ENCODE results near the gene C3orf70.

C3orf70 gene

DNA sequence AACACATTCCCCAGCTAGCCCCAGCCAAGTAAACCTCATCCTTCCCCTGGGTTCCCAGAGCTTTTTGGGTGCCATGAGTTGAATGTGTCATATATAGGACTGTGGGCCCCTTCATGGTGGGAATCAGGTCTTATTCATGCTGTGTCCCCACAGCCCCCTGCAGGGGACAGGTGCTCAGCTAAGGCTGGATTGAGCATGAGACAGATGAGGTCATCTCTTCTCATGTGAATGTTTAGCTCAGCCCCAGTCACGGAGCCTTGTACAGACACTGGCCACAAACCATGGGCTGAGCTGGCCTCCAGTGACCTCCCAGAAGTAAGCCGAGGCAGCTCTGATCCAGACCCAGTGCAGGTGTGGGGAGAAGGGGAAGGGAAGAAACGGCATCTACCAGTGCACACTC, 70.7 kb downstream of the C3orf70 start:
- DNase-seq: no peak

DNA sequence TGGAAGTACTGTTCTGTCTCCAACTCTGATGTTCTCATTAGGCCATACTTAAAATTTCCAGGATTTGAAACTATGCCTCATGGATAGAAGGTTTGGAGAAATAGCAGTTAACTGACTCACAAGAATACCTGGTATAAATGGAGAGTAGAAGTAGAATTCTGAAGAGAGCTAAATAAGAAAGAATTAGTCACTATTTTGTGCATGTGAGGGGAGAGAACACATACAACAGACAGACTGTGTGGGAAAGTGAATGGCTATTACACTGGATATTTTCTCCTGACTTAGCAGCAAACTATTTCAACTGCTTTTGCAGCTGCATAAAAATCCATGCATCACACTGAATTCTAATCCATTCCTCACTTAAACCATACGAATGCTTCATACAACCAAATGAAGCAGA, 71.3 kb downstream of the C3orf70 start:
- no peak for DNase-seq

DNA sequence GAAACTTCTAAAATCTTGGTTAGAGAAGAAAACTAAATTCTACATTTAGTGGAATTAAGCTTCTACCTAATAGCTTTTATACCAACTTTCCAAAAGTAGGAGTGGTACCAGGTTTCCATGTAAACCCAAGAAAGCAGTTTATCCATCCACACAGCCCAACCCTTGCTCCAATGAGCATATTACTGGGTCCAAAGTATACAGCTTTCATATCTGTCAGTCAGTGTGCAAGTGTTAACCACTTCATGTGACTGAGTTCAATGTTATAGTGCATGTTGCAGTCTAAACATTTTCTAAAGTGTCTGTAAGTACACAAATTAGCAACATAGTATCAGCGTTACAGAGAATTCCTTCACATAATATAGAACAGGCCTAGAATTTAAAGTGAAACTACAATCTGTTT, 73.2 kb downstream of the C3orf70 start:
- DNase-seq: no peak

DNA sequence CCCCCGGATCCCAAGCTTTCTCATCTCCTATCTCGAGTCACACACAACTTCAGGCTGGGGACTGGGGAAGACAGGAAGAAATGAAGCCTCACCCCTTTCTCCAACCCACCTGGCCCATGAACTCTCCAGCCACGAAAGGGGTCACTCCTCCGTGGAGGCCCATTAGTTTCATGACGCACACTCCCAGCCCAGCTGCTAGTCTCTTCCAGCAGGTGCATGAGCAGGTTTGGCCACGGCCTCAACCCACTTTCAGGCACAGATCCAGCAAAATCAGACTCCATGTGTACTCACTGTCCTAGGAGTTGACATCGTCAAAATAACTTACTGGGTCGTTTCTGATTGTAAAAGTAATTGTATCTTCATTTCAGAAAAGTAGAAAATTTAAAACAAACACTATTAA, 76.6 kb downstream of the C3orf70 start:
- no peak for DNase-seq

DNA sequence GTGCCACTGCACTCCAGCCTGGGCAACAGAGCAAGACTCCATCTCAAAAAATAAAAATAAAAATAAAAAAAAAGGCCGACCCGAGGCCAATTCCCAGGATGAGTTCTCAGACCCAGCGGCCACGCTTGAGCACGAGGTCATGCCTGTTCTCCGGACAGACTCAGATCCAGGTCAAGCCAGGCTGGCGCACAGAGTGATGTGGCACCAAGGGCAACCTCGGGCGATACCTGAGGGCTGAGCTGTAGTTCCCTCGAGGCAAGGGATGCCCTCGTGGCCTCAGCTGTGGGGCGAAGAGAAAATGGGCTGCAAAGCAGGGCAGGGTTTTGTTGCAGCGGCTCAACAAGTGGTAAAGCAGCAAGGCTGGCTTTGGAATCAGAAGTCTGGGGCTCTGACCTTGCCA, 77.3 kb downstream of the C3orf70 start:
- no peak for DNase-seq

DNA sequence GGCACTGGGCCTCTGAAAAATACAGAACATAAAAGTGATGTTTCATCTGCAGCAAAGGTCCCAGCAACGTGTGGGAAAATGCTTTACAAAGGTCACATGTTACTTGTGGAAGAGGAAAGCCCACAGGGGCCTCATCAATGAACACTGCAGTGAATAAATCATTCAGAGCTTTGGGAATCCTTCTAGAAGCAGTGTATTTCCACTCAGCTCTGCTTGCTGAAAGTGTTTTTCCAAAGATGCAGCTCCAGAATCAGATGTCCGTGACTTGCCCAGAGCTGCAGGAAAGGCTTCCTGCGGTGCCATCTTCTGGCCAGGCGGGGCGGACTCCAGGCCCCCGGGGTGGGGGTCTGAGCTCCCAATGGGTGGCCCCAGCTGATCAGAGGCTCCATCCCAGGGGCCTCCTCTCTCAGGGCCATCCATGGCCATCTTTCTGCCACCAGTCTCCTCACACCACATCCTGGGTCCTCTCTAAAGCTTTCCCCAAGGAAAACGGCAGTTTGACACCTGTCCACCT, 81.5 kb downstream of the C3orf70 start:
- DNase-seq: no peak

DNA sequence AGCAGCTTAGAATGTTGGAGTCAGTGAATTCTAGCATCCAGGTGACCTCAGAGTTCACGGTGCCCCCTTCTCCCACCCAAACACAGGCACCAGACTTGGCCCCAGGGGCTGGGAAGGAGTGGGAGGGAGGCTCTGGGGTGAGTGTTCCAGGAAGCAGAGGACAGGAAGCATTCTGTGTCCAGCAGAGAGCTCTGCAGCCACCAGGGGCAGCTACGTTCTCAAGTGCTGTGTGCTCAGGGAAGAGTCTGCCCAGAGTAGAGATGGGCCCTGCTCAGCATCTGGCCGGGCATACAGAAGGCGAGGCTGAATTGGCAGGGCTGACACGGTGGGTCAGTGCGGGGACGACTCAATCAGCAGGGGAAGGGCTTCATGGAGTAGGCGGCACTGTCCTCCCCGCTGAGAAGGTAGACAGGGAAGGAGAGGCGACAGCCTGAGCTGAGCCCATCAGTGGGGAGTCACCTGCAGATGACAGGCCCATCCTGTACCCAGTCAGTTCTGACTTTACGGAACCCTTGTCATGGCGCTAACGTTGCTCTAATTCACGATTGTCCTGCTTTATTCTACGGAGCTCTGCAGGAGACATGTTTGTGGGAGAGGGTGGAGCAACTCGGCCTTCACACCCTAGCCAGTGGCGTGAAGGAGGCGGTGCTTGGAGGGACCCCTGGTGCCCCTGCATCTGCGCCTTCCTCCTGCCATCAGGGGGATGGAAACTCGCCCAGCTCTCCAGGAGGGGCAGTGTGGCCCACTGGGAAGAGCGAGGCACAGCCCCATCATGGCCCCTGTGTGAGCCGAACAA, 82.2 kb downstream of the C3orf70 start:
- peak; percentile 42 for DNase-seq

DNA sequence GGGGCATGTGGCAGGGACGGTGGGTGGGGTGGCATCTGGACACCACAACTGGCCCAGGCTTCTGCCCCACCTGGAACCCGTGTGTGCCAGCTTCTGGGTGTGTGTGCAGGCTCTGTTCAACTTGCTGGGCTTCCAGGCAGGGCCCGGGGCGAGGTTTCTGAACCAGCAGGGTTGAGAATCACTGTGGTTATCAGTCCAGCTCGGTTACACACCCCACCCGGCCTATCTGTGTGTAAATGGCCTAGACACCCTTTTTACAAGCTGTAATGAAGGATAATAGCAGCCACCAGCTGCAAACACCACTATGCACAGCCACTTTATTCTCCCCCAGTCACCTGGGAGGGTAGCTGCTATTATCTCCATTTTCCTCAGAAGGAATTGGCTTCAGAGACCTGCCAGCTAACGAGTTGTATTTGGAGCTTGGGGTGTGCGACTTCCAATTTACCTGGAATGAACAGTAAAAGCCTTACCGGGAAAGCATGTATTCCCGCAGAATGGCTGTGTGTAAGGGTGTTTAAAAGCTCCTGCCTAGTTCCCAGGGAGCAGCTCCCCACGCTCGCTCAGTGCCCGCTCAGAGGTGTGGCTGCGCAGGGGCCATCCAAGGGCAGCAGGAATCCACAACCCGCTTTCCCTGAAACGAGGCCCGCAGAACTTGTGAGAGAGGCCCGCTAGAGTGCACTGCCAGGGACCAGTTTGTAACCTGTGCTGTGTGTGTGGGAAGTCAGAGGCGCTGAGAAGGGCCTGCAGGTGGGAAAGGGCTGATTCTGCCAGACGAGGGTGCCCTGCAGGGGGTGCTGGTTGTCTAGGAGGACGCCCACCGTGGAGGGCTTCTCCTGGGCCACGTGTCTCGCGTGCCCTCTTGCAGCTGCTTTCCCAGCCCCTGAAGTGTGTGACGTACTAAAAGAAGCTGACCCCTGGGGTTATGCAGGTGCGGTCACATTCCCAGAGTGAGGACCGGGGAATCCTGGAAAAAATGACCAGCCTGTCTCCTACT, 83.5 kb downstream of the C3orf70 start:
- DNase-seq: no peak

DNA sequence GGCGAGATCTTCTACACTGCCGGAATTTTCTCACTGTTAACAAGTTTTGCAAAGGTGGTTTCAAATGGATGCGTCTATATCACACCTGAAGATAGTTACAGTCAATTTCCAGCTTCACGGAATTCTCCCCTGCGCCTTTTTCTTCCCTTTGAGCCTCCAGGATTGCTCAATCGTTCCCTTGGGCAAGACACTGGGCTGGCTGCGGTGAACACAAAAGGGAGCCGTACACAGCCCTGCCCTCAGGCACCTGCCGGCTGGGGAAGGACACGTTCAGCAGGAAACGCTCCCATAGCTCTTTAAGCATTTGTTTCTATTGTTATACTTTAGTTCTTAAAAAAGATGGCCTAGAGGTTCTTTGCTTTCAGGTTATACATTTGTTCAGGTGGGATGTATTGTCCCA, 85.7 kb downstream of the C3orf70 start:
- DNase-seq: no peak

DNA sequence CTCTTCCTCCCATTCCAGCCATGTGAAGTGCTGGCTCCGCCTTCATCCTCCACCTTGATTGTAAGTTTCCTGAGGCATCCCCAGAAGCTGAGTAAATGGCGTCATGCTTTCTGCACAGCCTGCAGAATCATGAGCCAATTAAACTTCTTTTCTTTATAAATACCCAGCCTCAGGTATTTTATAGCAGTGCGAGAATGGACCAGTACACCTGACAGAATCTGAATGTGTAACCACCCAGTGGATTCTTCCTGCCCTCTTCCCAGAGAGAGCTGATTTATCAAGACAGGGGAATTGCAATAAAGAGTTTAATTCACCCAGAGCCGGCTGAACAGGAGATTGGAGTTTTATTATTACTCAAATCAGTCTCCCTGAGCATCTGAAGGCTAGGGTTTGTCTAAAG, 86.6 kb downstream of the C3orf70 start:
- DNase-seq: no peak

DNA sequence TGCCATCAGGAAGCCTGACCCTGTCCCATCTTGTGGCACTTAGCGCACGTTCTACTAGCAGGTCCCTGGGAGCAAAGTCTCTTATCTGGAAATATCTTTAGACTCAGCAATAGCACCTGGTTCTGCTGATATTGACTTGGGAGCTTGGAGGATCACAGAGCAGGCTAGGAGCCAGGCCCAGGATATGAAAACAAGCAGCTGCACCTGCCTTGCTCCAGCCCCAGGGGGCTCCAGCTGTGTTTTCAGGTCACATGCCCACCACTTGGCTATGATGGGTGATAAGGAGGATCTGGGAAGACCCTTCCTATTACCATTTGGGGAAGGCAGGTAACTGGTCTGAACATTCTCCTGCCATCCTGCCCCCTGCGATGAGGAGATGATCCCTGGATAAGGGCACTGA, 87.8 kb downstream of the C3orf70 start:
- DNase-seq: no peak

DNA sequence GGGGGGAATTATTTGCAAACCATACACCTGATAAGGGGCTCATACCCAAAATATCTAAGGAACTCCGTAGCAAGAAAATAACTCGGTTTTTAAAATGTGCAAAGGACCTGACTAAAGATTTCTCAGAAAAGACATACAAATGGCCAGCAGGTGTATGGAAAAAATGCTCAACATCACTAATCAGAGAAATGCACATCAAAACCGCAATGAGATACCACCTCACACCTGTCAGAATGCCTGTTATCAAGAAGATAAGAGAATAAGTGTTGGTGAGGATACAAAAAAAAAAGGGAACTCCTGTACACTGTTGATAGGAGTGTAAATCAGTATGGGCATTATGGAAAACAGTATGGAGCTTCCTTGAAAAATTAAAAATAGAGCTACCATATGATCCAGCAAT, 89.4 kb downstream of the C3orf70 start:
- DNase-seq: no peak

DNA sequence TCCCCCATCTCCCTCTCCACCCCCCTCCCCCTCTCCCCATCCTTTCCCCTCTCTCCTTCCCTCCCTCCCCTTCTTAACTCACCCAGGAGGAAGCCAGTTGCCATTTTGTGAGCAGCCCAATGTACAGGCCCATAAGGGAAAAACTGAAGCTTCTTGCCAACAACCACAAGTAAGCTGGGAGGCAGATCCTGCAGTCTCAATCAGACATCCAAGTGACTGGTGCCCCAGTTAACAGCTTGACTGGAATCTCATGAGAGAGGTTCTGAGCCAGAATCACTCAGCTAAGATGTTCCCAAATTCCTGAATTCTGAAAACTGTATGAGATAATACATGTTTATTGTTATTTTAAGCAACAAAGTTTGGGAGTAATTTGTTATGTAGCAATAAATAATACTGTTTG, 90.7 kb downstream of the C3orf70 start:
- DNase-seq: no peak

DNA sequence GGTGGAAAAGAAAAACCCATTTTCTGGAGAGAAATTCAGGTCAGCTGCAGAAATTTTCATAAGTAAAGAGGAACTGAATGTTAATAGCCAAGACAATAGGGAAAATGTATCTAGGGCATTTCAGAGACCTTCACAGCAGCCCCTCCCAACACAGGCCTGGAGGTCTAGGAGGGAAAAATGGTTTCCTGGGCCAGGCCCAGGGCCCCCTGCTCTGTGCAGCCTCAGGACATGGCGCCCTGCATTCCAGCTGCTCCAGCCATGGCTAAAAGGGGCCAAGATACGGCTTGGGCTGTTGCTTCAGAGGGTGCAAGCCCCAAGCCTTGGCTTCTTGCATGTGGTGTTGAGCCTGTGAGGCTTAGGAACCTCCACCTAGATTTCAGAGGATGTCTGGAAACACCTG, 92.2 kb downstream of the C3orf70 start:
- DNase-seq: no peak

DNA sequence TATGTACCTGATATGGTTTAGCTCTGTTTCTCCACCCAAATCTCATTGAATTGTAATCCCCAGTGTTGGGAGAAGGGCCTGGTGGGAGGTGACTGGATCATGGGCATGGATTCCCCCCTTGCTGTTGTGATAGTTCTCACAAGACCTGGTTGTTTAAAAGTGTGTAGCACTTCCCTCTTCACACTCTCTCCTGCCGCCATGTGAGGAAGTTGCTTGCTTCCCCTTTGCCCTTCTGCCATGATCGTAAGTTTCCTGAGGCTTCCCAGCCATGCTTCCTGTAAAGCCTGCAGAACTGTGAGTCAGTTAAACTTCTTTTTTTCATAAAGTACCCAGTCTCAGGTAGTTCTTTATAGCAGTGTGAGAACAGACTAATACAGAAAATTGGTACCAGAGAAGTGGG, 93.1 kb downstream of the C3orf70 start:
- DNase-seq: no peak

DNA sequence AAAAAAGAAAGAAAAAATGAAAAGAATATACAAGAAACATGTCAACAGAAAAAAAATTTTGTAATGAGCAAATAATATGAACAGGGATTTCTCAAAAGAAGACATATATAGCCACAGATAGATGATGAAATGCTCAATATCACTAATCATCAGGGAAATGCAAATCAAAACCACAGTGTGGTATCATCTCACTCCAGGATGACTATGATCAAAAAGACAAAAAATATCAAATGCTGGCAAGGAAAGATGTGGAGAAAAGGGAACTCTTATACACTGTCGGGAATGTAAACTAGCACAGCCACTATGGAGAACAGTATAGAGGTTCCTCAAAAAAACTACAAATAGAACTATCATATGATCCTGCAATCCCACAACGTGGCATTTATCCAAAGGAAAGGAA, 94.1 kb downstream of the C3orf70 start:
- DNase-seq: no peak

DNA sequence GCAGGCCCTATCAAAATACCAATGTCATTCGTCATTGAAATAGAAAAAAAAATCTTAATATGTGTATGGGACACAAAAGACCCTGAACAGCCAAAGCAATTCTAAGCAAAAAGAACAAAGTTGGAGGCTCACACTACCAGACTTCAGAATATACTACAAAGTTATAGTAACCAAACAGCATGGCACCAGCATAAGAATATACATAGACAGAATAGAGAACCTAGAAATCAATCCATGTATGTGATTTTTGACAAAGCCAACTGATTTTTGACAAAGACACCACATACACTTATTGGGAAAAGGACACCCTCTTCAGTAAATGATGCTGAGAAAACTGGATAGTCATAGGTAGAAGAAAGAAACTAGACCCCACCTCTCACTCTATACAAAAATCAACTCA, 95.0 kb downstream of the C3orf70 start:
- no peak for DNase-seq

DNA sequence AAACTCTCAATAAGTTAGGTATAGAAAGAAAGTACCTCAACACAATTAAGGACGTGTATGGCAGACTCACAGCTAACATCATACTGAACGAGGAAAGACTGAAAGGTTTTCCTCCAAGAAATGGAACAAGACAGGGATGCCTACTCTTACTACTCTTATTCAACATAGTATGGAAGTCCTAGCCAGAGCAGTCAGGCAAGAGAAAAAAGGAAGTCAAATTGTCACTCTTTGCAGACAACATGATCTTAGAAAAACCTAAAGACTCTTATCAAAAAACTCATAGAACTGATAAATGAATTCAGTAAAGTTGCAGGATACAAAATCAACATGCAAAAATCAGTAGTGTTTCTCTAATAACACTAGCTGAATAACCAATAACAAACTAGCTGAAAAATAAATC, 96.0 kb downstream of the C3orf70 start:
- DNase-seq: no peak

DNA sequence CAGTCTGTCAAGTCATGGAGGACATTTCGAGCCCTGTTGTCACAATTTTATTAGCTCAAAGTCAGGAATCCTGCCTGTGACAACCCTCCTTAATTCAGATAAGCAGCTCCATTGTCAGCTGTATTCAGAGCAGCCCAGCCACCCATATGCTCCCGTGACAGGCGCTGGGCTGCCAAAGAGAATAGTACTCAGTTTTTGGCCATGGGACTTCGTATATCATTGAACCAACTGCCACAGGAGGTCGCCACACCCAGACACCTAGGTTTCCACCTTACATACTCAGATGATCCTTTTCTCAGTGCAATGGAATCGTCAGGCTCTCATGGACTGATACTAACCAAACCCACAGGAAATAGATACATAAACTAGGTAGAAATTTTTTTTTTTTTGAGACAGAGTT, 100.2 kb downstream of the C3orf70 start:
- no peak for DNase-seq

DNA sequence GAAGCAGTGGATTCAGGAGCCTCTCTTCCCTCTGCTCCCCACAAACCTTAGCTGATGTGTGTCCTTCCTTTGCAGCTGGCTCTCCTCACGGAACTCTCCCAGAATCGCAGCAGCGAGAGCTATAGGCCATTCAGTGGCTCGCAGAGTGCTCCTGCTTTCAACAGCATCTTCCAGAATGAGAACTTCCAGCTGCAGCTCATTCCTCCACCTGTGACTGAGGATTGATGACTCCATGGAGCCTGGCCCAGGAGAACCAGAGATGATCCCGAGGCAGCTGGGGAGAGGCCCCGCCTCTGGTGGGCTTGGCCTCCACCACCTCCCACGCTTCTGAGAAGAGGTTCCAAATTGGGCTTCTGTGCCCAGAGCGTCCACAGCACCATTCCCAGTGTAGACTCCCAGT, 101.1 kb downstream of the C3orf70 start:
- no peak for DNase-seq

DNA sequence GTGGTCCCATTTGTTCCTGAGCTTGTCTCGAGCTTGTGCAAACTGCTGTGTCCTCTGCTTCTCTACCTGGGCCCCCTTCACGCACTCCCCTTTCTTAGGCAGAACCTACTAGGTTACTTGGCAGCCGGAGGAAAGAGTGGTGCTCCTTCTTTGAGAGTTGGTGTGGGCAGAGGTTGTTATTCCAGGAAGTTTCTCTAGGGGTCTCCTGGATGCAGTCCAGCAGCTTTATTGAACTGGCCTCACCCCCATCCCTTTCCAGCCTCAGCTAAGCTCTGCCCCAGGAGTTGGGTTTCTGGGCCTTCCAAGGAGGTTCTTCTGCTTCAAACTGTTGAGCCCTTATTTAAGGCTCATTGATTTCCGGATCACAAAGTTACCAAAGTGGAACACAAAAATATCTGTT, 103.2 kb downstream of the C3orf70 start:
- no peak for DNase-seq

DNA sequence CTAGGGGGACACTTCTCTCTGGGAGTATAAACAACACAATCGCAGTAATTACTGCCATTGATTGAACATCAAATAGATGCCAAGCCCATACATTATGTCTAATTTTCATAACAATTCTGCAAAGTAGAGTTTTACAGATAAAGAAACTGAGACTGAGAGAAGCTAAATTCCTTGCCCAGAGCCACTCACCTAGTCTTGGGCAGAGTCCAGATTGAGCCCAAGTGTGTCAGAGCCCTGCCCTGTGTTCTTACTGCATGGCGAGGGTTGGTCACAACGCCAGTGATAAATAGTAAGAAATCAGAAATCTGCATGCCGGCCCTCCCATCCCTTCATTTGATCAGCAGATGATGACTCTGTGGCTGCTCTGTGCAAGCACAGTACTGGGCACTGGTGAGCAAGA, 106.3 kb downstream of the C3orf70 start:
- DNase-seq: no peak

DNA sequence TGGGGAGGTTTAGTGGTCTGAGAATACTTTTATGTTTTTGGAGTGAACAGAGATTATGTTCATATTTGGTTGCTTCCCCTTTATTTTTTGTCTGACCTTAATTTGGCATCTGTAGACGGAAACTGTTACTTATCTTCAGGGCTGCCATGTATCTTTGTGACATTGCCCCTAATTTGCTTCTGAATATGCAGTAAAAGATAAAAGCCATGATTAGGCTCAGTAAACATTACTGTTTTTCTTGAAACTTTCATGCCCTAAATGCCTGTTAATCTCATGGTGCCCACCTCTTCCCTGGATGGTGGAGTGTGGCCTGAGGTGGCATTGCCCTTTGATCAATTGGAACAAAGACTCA, 106.7 kb downstream of the C3orf70 start:
- DNase-seq: no peak
